HepG2 (cell line): ENCODE measurements around the gene ZNHIT1. TPM values are rescaled to one million over a fixed set of nuclear protein-coding genes. Genes with fewer than 3 reads are reported as not detected.

Experiments used
- ATF4 ChIP-seq, 2 experiments: fragments of 450-650 bp in 1 of 2; sonication (generic) in 1 of 2; formaldehyde crosslinking; IDR thresholded peaks; 2 replicates each; pipeline versions ENCODE4 v1.5.0 to v1.8.0; 2020 to 2022; ENCODE audit warnings: mild to moderate bottlenecking in 1 of 2, missing genetic modification reagents in 1 of 2
- CENPT ChIP-seq: sonication (generic); formaldehyde crosslinking; IDR thresholded peaks from 2 replicates; pipeline ENCODE4 v1.8.0; 2022; ENCODE audit warnings: low read depth, mild to moderate bottlenecking, moderate library complexity, missing genetic modification reagents
- CSRNP1 ChIP-seq: sonication (generic); formaldehyde crosslinking; IDR thresholded peaks from 2 replicates; pipeline ENCODE4 v1.8.1; 2023; ENCODE audit warnings: mild to moderate bottlenecking, missing genetic modification reagents
- DMAP1 ChIP-seq: IDR thresholded peaks from 2 replicates; pipeline ENCODE4 v1.6.1; 2016
- EP300 ChIP-seq, 3 experiments: sonication (generic) in 1 of 3; formaldehyde crosslinking in 1 of 3; IDR thresholded peaks; 2 replicates each; pipeline versions ENCODE4 v1.5.1 to v1.6.1; 2011 to 2020; ENCODE audit warnings: low read depth in 2 of 3, low read length in 2 of 3, borderline replicate concordance in 1 of 3, improper control_type of control experiment in 1 of 3, mild to moderate bottlenecking in 1 of 3, missing genetic modification reagents in 1 of 3, moderate library complexity in 1 of 3
- GLI4 ChIP-seq: sonication (generic); formaldehyde crosslinking; IDR thresholded peaks from 2 replicates; pipeline ENCODE4 v1.5.1; 2020; ENCODE audit warnings: missing genetic modification reagents, mild to moderate bottlenecking, moderate library complexity, borderline replicate concordance
- KIAA2018 ChIP-seq: sonication (generic); formaldehyde crosslinking; IDR thresholded peaks from 2 replicates; pipeline ENCODE4 v1.5.0; 2020; ENCODE audit warnings: mild to moderate bottlenecking, missing genetic modification reagents, borderline replicate concordance
- MEIS1 ChIP-seq: sonication (generic); formaldehyde crosslinking; IDR thresholded peaks from 2 replicates; pipeline ENCODE4 v1.9.0; 2021; ENCODE audit warnings: mild to moderate bottlenecking, missing genetic modification reagents, moderate library complexity, borderline replicate concordance
- NR2F6 ChIP-seq, 2 experiments: IDR thresholded peaks; 2 replicates each; pipeline ENCODE4 v1.6.1; 2016; ENCODE audit warnings: antibody characterized with exemption in 1 of 2, mild to moderate bottlenecking in 1 of 2
- RXRB ChIP-seq: IDR thresholded peaks from 2 replicates; pipeline ENCODE4 v1.6.1; 2016; ENCODE audit warnings: borderline replicate concordance, missing genetic modification reagents, missing compliant biosample characterization
- ZMYM4 ChIP-seq: sonication (generic); formaldehyde crosslinking; IDR thresholded peaks from 2 replicates; pipeline ENCODE4 v1.8.1; 2023; ENCODE audit warnings: mild to moderate bottlenecking, missing genetic modification reagents
- ZNF256 ChIP-seq: sonication (generic); formaldehyde crosslinking; conservative IDR thresholded peaks from 2 replicates; pipeline ENCODE4 v1.4.0; 2020; ENCODE audit warnings: missing genetic modification reagents
- ZNF460 ChIP-seq: sonication (generic); formaldehyde crosslinking; IDR thresholded peaks from 2 replicates; pipeline ENCODE4 v1.5.1; 2020; ENCODE audit warnings: missing genetic modification reagents, mild to moderate bottlenecking, borderline replicate concordance
- ZNF629 ChIP-seq: sonication (generic); formaldehyde crosslinking; conservative IDR thresholded peaks from 2 replicates; pipeline ENCODE4 v1.5.0; 2020; ENCODE audit warnings: missing genetic modification reagents
- ZNF776 ChIP-seq: sonication (generic); formaldehyde crosslinking; IDR thresholded peaks from 2 replicates; pipeline ENCODE4 v1.4.0; 2020; ENCODE audit warnings: mild to moderate bottlenecking, missing genetic modification reagents
- ZSCAN21 ChIP-seq: sonication (generic); formaldehyde crosslinking; IDR thresholded peaks from 2 replicates; pipeline ENCODE4 v1.8.0; 2022; ENCODE audit warnings: mild to moderate bottlenecking, missing genetic modification reagents, moderate library complexity, borderline replicate concordance
- polyA plus RNA-seq, 8 experiments: library from polyadenylated mRNA; depleted of rRNA in 3 of 8; stranded (reverse) in 7 of 8; unstranded in 1 of 8; fragments of >200 nt; fragmentation: Illumina TruSeq in 4 of 8; extraction: Trizol in 4 of 8; gene quantifications; 2 replicates each; pipeline versions ENCODE4 v1.2.1 to v1.2.3, GENCODE V29; 2011 to 2016; ENCODE audit warnings: low read depth in 4 of 8, missing spikeins in 1 of 8, mixed read lengths in 1 of 8; ENCODE audit not compliant: insufficient read depth in 1 of 8
- total RNA-seq, 5 experiments: library from RNA; depleted of rRNA; stranded (reverse); fragments of >200 nt; fragmentation: Illumina TruSeq; extraction: Trizol; gene quantifications; 2 replicates each; pipeline ENCODE4 v1.2.3, GENCODE V29; 2016; ENCODE audit warnings: low read depth in 1 of 5

The ZNHIT1 gene
- total and polyA plus RNA-seq, 2 of the 13 experiments (the other 11 are each of a cell fraction or from before 2014, with no cell fraction given) = 32.5 to 64.5 TPM

GRCh38 chr7:101201695-101202602 is 16.0 kb upstream of the ZNHIT1 start (continued):
- TF ChIP-seq KIAA2018 (no peak), DMAP1 (CRISPR knock-in tag) (peak; percentile 50), GLI4 (CRISPR knock-in tag) (no peak), ZNF629 (CRISPR knock-in tag) (peak; percentile 4; the same call in 1 of the 2 replicates), ZSCAN21 (CRISPR knock-in tag) (peak; percentile 74; the same call in 1 of the 2 replicates), EP300 (IDR thresholded peaks at IDR 0.05; ENCODE audit: low read depth in 2 of 2, low read length in 2 of 2) (0 out of 4 replicates have a peak, but pooled peaks of 1 of the 2 experiments have one; percentile 7), EP300 (CRISPR knock-in tag; IDR thresholded peaks at IDR 0.05; ENCODE audit: borderline replicate concordance) (no peak), ZNF776 (CRISPR knock-in tag) (peak; percentile 97), NR2F6 (IDR thresholded peaks at IDR 0.05) (no peak), NR2F6 (CRISPR knock-in tag; IDR thresholded peaks at IDR 0.05) (peak; percentile 42; the same call in 1 of the 2 replicates), MEIS1 (CRISPR knock-in tag) (no peak), ATF4 (CRISPR knock-in tag; IDR thresholded peaks at IDR 0.05) (no peak), RXRB (CRISPR knock-in tag) (no peak), ZNF460 (CRISPR knock-in tag) (peak; percentile 69), ZMYM4 (CRISPR knock-in tag) (peak; percentile 51; the same call in 1 of the 2 replicates), CENPT (CRISPR knock-in tag) (0 out of 2 replicates have a peak, but pooled peaks have one; percentile 38), CSRNP1 (CRISPR knock-in tag) (0 out of 2 replicates have a peak, but pooled peaks have one; percentile 47), ZNF256 (CRISPR knock-in tag) (no peak)
